GM06990 (cell line): ENCODE results near the gene TMEM253.
A peak's percentile ranks its signal among the peaks of the same experiment; 100 is the strongest.

Source experiments
- DNase-seq: peaks from one replicate; pipeline ENCODE4 v3.0.0-alpha.2; 2011; ENCODE audit not compliant: insufficient read length; ENCODE audit errors: extremely low read depth
- H3K27me3 ChIP-seq: replicated peaks from 2 replicates; pipeline ENCODE4 v1.6.0; 2011; ENCODE audit warnings: low read length; ENCODE audit not compliant: control insufficient read depth, insufficient read depth
- H3K36me3 ChIP-seq: 2 replicates; pipeline ENCODE4 v1.5.1; 2011; ENCODE audit warnings: low read length; ENCODE audit not compliant: control insufficient read depth, insufficient read depth
- H3K4me3 ChIP-seq: replicated peaks from 2 replicates; pipeline ENCODE4 v1.5.1; 2011; ENCODE audit warnings: low read depth, mild to moderate bottlenecking, control low read depth, low read length
- TF ChIP-seq, protein P1 (sequence below): IDR thresholded peaks from 2 replicates; pipeline ENCODE4 v1.5.1; 2011; ENCODE audit warnings: low read length, control low read depth, mild to moderate bottlenecking, inconsistent platforms; ENCODE audit not compliant: insufficient read depth, poor library complexity, severe bottlenecking

TMEM253 gene

DNA sequence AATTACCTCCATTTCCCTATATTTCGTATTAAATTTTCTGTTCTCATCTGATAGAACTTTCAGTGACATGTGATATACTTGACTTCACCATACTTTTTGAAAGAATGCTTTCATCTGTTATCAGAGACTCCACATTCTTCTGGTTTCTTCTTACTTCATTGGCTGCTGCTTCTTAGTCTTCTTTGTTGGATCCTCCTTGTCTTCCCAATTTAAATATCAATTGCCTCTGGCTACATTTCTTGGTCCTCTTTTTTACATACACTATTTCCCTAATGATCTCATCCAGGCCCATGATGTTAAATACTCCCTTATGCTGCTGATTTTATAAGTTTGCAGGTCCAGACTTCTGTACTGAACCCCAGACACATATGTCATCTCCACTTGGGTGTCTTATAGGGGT, 33.0 kb downstream of the TMEM253 start:
- H3K4me3 ChIP-seq: no peak overlapping the region
- DNase-seq: no peak
- no peaks in the 10 kb centered on the region for H3K27me3 ChIP-seq
- no peaks in the 10 kb centered on the region for H3K36me3 ChIP-seq
- TF ChIP-seq, protein P1, sequence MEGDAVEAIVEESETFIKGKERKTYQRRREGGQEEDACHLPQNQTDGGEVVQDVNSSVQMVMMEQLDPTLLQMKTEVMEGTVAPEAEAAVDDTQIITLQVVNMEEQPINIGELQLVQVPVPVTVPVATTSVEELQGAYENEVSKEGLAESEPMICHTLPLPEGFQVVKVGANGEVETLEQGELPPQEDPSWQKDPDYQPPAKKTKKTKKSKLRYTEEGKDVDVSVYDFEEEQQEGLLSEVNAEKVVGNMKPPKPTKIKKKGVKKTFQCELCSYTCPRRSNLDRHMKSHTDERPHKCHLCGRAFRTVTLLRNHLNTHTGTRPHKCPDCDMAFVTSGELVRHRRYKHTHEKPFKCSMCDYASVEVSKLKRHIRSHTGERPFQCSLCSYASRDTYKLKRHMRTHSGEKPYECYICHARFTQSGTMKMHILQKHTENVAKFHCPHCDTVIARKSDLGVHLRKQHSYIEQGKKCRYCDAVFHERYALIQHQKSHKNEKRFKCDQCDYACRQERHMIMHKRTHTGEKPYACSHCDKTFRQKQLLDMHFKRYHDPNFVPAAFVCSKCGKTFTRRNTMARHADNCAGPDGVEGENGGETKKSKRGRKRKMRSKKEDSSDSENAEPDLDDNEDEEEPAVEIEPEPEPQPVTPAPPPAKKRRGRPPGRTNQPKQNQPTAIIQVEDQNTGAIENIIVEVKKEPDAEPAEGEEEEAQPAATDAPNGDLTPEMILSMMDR: no peak

DNA sequence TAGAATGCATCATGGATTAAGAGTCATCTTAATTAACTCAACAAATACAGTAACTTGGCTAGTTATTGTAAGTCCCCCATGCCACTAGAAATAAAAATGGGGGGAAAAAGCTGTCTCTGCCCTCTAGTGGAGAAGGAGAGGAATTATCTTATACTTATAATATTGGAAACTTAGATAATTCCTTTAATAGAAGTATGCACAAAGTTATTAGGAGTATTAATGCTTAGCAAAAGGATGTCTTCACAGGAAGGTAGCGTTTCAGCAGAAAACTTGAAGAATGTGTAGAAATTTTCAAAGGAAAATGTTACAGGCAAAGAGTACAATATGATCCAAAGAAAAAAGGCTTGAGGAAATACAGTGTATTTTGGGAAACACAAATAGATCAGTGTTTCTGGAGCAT, 35.2 kb downstream of the TMEM253 start:
- Histone ChIP-seq H3K27me3 (no peaks in the 10 kb centered on the region), H3K4me3 (no peak overlapping the region), H3K36me3 (no peaks in the 10 kb centered on the region)
- TF ChIP-seq, protein P1: peak; percentile 55
- no peak for DNase-seq

DNA sequence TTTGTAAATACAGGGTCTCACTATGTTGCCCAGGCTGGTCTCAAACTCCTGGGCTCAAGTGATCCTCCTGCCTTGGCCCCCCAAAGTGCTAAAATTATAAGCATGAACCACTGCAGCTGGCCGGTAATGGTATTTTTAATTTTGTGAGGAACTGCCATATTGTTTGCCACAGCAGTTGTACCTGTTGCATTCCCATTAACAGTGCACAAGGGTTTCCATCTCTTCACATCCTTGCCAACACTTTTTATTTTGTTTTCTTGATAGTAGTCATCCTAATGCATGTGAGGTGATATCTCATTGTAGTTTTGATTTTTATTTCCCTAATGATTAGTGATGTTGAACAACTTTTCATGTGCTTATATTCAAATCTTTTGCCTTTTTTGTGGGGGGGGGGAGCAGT, 41.5 kb downstream of the TMEM253 start:
- TF ChIP-seq, protein P1: no peak
- H3K36me3 ChIP-seq: no peaks in the 10 kb centered on the region
- no peaks in the 10 kb centered on the region for H3K27me3 ChIP-seq
- DNase-seq: no peak
- no peak overlapping the region for H3K4me3 ChIP-seq

DNA sequence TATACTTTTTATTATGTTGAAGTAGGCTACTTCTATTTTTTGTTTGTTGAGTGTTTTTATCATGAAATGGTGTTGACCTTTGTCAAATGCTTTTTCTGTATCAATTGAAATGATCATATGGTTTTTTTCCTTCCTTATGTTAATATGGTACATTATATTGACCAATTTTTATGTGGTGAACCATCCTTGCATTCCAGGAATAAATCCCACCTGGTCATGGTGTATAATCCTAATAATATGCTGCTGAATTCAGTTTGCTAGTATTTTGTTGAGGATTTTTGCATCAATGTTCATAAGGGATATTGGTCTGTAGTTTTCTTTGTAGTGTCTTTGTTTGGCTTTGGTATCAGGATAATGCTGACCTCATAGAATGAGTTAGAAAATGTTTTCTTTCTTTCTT, 44.6 kb downstream of the TMEM253 start:
- Histone ChIP-seq H3K4me3 (no peak overlapping the region), H3K36me3 (no peaks in the 10 kb centered on the region), H3K27me3 (no peaks in the 10 kb centered on the region)
- DNase-seq: no peak
- TF ChIP-seq, protein P1: no peak

DNA sequence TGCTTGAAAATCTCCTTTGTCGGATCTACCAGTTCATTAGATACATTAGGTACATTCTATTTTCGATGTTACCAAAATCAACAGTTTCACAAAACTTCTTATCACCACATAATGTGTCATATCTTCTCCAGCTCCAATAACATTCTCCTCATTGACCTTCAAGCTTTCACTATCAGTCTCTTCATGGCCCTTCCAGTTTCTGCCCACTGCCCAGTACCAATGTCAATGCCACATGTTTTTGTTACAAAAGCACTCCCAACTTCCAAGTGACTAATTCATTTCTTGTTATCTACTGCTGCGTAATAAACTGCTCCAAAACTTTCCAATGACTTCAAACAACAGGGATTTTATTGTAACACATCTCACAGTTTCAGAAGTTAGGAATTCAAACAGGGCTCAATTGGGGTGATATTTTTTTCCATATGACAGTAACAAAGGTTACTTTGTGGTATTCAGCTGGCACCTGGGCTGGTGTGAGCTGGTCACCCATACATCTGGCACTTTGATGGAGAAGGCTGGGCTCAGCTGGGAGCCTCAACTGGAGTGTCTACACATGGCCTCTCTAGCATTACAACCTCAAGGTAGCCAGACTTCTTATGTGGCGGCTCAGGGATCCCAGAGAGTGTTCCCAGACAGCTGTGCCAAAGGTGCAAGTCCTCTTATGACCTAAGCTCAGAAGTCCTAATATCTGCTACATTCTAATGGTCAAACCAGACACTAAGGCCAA, 48.9 kb downstream of the TMEM253 start:
- H3K4me3 ChIP-seq: no peak overlapping the region
- no peak for DNase-seq
- no peaks in the 10 kb centered on the region for H3K36me3 ChIP-seq
- no peaks in the 10 kb centered on the region for H3K27me3 ChIP-seq
- TF ChIP-seq, protein P1: no peak
